ENCODE data around the gene SHROOM3. TPM values are rescaled to one million over a fixed set of nuclear protein-coding genes. Genes with fewer than 3 reads are reported as not detected.
A peak's percentile ranks its signal among the peaks of the same experiment; 100 is the strongest.

SHROOM3 gene
- total and polyA plus RNA-seq, 2 of the 13 experiments (the other 11 are each of a cell fraction or from before 2014, with no cell fraction given): 0.01 TPM; not detected in 1

DNA sequence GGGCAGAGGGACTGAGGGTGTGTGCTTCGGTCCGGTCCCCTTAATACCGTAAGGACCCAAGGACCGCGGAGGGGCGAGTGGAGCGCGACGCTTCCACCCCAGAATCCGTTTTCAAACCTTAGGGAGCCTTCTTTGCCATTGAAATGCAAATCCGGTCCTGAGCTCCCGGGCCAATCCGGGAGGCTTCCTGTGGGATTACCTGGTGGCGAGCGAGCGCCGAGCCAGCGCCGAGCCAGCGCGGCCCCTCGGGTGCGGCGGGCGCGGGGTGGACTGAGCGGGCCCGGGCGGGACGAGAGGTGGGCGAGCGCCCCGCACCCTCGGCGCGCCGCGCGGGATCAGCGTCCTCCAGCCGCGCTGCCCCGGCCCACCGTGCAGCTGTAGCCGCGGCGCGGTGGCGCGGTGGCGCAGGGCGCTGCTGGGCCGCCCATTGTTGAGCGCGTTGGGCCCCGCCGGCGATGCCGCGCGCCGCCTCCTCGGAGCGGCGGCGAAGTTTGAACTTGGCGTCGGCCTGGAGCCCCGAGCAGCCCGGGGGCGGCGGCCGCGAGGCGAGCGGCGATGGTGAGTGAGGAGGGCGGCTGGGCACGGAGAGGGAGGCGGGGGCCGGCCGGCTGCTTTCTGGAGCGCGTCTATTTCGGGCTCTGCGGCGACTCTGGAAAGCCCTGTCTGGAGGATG is 254.3 kb downstream of the SHROOM3 start (continued):
- TF ChIP-seq, protein P1, sequence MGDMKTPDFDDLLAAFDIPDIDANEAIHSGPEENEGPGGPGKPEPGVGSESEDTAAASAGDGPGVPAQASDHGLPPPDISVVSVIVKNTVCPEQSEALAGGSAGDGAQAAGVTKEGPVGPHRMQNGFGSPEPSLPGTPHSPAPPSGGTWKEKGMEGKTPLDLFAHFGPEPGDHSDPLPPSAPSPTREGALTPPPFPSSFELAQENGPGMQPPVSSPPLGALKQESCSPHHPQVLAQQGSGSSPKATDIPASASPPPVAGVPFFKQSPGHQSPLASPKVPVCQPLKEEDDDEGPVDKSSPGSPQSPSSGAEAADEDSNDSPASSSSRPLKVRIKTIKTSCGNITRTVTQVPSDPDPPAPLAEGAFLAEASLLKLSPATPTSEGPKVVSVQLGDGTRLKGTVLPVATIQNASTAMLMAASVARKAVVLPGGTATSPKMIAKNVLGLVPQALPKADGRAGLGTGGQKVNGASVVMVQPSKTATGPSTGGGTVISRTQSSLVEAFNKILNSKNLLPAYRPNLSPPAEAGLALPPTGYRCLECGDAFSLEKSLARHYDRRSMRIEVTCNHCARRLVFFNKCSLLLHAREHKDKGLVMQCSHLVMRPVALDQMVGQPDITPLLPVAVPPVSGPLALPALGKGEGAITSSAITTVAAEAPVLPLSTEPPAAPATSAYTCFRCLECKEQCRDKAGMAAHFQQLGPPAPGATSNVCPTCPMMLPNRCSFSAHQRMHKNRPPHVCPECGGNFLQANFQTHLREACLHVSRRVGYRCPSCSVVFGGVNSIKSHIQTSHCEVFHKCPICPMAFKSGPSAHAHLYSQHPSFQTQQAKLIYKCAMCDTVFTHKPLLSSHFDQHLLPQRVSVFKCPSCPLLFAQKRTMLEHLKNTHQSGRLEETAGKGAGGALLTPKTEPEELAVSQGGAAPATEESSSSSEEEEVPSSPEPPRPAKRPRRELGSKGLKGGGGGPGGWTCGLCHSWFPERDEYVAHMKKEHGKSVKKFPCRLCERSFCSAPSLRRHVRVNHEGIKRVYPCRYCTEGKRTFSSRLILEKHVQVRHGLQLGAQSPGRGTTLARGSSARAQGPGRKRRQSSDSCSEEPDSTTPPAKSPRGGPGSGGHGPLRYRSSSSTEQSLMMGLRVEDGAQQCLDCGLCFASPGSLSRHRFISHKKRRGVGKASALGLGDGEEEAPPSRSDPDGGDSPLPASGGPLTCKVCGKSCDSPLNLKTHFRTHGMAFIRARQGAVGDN (CRISPR knock-in tag; IDR thresholded peaks at IDR 0.05): peak; percentile 43
- TF ChIP-seq DR1 (CRISPR knock-in tag; IDR thresholded peaks at IDR 0.05): no peak
- no peak for TF ChIP-seq RNF2 (conservative IDR thresholded peaks at IDR 0.05; ENCODE audit: low read depth)
- TF ChIP-seq, protein P2, sequence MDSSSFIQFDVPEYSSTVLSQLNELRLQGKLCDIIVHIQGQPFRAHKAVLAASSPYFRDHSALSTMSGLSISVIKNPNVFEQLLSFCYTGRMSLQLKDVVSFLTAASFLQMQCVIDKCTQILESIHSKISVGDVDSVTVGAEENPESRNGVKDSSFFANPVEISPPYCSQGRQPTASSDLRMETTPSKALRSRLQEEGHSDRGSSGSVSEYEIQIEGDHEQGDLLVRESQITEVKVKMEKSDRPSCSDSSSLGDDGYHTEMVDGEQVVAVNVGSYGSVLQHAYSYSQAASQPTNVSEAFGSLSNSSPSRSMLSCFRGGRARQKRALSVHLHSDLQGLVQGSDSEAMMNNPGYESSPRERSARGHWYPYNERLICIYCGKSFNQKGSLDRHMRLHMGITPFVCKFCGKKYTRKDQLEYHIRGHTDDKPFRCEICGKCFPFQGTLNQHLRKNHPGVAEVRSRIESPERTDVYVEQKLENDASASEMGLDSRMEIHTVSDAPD (CRISPR knock-in tag; IDR thresholded peaks at IDR 0.05): no peak

All from HepG2 (cell line).